Skin epidermis (tissue), 12 donors: ENCODE data around the gene SLC39A3.
A peak's percentile ranks its signal among the peaks of the same experiment; 100 is the strongest.

Experiments
- H3K27ac ChIP-seq, 21 experiments: fragments of 200-600 bp; sonication (generic) in 11 of 21; one replicate each; pipeline ENCODE4 v1.5.0; 2020; ENCODE audit warnings: mild to moderate bottlenecking in 3 of 21, inconsistent platforms in 2 of 21, moderate library complexity in 2 of 21
- H3K4me3 ChIP-seq, 7 experiments: fragments of 200-600 bp; sonication (generic) in 2 of 7; one replicate each; pipeline ENCODE4 v1.5.0; 2020; ENCODE audit warnings: inconsistent platforms in 2 of 7, mild to moderate bottlenecking in 2 of 7, moderate library complexity in 1 of 7

The SLC39A3 gene

DNA sequence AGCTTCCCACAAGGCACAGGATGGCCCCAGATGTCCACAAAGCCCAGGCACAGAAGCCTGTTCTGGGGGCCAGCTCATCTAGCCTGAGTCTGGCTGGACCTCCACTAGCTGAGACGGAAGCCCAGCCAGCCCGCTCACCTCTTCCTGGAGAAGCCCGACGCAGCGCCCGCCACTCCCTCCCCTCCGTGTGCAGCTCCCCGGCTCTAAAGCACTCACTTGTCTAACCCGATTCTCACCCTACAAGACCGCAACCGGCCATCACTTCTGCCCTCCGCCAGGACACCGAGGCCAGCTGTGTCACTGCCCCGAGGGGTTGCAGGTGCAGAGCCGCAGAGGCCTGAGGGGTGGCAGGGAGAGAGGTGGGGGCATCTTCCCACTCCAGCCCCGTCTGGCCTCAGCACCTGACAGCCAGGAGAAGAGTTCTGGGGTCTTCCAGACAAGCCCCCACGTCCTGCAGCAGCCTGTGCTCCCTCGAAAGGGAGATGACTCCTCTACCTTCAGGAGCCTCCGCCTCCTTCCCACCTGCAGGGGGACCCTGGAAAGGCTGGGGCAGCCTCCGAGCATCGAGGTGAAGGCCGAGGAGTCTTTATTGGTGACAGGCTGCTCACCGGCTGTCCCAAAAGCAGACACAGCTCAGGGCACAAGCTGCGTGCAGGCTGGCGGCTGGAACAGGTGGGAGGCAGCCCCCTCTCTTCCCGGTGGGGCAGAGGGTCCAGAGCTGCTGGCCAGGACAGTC, 12.7 kb downstream of the SLC39A3 start:
- H3K27ac ChIP-seq: peak overlapping the region in 1 of 21 experiments; percentile 33
- H3K4me3 ChIP-seq: no peak overlapping the region

DNA sequence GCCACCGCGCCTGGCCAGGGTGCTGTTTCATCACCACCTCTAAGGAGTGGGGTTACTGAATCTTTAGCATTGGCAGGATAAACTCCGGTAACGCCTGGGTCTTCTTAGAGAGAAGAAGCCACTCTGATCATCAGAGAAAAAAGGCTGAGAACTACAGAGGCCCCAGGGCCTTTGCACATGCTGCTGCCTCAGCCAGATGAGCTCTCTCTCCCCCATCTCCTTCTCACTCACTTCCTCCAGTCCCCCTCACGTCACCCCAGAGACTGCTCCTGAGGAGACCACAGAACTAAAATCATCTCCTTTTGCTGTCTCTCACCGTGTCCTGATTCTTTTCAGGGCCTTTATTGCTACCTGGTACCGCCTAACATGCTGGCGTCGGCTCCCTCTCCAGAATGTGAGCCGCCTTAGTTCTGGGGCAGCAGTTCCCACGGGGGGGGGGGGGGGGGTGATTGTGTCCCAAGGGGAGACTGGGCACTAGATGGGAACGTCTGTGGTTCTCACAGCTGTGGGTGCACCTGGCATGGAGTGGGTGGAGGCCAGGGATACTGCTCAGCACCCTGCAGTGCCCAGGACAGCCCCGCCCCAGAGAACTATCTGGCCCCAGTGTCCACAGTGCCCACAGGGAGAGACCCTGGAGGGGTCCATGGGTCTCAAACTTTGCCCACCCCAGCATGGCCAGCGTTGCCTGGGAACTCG, 13.5 kb downstream of the SLC39A3 start:
- Histone ChIP-seq H3K4me3 (no peak overlapping the region), H3K27ac (peak overlapping the region in 1 of 21 experiments; percentile 33)

DNA sequence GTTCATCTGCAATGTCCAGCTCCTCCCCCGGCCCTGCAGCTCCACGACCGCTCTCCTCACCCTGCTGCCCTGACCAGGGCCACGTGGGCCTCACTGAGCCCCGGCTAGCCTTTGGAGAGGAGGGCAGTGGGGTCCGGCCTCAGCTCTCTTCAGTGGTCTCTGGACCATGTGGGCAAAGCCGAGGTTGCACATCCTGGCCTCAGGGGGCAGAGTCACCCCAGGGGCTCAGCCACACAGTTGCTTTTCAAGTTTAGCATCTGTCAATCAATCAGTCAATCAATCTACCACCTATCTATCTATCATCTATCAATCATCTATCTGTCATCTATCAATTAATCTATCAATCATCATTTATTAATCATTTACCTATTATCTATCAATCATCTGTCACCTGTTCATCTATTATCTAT, 15.7 kb downstream of the SLC39A3 start:
- H3K27ac ChIP-seq: no peak overlapping the region
- H3K4me3 ChIP-seq: no peak overlapping the region

DNA sequence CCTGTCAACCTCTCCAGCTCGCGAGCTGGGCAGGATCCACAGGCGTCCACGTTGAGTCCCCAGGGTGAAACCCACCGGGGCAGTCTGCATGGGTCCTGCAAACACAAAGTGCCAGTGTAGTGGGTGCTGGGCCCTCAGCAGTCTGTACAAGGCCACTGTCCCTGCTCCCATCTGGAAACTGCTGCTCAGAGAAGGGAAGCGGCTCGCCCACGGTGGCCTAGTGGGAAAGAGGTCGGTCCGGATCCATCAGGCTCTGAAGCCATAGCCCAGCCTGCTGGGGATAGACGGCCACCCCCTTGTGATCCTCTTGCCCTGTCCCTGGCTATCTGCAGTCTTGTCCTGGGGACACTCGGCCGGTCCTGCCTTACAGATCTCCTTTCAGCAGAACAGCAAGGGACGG, 16.1 kb downstream of the SLC39A3 start:
- Histone ChIP-seq H3K4me3 (no peak overlapping the region), H3K27ac (peak overlapping the region in 1 of 21 experiments; percentile 40)

DNA sequence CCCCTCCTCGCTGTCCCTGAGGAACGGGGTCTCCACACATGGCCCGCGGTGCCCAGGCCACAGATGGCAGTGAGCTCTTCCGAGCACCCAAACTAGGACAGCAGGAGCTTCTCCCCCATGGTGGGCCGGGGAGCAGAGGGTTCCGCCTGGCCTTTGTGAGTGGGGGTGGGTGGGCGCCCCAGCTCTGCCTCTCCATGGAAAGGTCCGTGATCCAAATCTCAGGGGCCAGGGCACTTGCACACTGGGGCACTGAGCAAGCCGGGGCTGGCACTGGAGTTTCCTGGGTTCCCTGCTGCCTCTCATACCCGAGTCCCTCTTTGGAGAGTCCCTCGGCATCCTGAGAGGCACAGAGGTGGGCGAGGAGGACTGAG, 16.5 kb downstream of the SLC39A3 start:
- H3K4me3 ChIP-seq: no peak overlapping the region
- peak overlapping the region in 4 of 21 experiments; percentile 9 to 40 (median 34) for H3K27ac ChIP-seq

DNA sequence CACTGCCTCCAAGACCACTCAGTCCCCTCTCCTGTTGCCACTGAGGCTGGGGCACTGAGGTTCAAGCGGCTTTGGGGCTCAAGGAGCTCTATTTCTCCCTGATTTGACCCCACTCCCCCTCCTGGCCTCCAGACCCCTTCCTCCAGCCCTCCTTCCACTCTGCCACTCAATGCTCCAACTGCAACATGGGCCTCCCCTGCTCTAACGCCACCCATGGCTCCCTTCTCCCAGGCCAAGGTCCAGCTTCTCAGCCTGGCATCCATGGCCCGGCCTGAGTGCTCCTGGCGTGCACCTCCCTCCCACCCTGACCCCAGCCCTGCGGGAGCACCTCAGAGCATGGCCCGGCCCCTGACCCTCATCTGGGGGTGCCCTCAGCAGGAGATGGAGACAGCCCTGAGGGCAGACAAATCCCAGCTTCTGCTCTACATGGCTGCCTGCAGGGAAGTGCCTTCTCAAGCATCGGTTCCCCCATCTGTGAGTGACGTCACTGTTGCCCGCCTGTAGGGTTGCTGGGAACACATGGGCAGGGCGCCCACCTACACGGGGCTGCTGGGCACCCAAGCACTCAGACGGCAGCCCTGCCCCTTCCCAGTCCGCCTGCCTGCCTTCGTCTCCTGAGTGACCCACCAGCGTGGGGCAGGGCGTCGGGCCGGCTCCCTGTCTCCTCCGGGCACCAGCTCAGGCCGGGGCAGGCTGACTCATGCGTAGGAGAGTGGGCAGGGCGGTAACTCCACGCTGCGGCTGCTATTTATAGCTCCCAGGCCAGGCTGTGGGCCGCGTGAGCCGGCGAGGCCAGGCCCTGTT, 17.1 kb downstream of the SLC39A3 start:
- Histone ChIP-seq H3K27ac (peak overlapping the region in 4 of 21 experiments; percentile 9 to 40 (median 34)), H3K4me3 (no peak overlapping the region)

DNA sequence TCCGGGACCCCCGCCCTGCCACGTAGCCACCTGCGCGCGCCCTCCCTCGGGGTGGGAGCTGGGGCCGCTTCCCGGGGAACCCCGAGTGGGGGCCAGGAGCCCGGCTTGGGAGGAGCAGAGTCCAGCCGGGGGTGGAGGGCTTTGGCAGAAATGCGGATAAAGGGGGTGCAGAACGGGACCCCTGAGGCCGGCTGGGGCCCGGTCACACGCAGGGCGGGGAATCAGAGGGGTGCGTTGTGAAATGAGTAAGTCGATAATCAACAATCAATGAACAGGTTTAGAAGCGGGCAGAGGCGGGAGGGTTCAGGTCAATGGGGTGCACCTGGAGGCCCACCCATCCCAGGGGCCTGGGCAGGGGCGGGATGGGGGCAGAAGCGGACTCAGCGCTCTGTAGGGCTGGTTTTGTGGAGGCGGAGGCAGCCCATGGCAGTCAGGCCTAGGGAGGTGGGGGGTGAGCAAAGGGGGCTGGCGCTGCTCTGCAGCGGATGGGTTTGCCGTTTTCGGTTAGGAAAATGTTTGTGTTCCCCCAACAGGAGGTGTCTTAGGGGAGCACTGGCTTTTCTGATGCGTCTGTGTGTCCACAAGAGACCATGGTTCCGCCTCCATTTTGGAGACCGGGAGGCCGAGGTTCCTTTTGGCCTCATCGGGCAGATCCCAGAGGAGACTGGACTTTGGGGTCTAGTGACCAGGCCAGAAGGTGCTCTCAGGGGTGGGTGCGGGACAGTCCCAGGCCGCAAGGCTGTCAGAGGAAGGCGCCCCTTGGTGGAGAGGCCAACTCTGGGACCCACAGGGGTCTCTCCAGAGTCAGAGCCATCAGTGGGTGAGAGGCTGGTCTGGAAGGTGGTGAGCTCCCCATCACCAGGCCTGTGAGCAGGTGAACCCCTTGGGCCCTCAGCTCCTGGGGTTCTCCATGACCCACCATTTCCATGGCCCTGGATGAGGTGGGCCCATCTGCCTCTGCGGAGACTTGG, 18.0 kb downstream of the SLC39A3 start:
- H3K4me3 ChIP-seq: peak overlapping the region in 4 of 7 experiments; percentile 19 to 41 (median 25)
- no peak overlapping the region for H3K27ac ChIP-seq

DNA sequence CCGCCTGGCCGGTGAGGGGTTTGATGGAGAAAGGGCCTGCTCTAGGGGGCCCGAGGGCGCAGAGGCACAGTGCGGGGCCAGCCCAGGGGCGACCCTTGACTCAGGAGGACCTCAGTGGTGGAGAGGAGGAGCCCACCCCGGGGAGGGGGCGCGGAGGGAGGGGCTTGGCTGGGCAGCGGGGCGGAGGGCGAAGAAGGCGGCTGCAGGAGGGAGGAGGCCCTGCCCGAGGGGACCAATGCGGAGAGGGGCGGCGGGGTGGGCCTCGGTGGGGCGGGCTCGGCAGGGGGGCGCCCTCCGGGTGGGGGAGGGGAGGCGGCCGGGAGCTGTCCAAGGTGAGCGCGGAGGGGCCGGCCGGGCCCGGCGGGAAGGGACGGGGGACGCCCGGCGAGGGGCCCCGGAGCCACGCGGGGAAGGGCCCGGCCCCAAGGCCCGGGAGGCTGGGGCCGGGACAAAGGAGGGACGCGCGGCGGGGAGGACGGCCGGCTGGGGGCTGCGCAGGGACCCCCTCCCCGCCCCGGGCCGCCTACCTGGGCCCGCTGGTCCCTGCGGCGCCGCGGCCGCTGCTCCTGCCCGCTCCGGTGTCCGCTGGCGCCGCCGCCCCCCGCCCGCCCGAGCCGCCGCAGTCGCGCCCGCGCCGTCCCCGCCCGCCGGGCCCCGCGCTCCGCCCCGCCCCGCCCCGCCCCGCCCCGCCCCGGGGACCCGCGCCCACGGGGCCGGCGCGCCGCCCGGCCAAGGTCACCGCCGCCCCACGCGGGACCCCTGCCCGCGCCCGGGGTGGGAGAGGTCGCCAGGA, 18.8 kb downstream of the SLC39A3 start, which contains the start of gene DIRAS1:
TSS of gene DIRAS1 (minus strand) at position 596 of the 793 bp plus-strand sequence. CDS start 3,566 bp downstream, outside the sequence.
- Histone ChIP-seq H3K27ac (peak within 1 kb of the TSS in 4 of 21 experiments; percentile 14 to 56 (median 22)), H3K4me3 (peak within 1 kb of the TSS in 6 of 7 experiments; percentile 6 to 41 (median 27))

DNA sequence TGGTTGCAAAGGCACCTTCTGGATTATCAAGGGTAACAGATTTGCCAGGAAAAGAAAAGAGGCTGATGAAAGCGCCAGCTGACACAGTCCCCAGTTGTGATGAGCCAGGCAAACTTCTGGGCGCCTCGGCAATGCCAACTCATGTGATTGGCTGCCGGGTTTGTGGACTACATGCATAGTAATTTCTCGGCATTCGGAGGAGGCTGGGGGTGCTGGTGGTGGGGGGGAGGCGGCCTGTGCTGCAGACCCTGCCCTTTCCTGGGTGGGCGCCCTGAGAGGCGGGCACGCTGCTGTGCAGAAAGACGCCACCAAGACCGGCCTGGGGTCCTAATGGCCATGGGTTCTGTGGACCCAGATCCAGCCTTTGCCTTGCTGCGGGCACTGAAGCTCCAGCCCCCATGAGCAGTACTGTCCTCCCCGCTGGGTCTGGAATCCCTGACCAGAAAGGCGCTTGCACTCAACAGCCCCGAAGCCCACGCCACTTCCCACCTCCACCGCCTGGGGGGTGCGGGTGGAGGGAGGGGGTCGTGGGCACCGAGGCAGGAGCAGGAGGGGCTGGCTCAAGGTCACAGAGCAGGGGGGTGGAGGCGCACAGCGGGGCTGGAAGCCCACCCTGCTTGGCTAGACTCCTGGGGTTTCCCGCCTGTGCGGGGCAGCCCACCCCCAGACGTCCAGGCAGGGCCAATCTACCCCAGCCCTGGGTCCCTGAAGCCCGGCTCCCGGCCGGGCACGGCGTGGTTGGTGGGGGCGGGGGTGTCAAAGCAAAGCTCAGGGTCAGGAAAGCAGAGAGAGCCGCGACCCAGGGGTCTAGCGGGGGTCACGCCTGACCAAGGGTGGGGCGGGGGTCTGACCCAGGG, 19.7 kb downstream of the SLC39A3 start:
- H3K4me3 ChIP-seq: peak overlapping the region in 6 of 7 experiments; percentile 6 to 41 (median 26)
- H3K27ac ChIP-seq: peak overlapping the region in 3 of 21 experiments; percentile 14 to 56 (median 18)

DNA sequence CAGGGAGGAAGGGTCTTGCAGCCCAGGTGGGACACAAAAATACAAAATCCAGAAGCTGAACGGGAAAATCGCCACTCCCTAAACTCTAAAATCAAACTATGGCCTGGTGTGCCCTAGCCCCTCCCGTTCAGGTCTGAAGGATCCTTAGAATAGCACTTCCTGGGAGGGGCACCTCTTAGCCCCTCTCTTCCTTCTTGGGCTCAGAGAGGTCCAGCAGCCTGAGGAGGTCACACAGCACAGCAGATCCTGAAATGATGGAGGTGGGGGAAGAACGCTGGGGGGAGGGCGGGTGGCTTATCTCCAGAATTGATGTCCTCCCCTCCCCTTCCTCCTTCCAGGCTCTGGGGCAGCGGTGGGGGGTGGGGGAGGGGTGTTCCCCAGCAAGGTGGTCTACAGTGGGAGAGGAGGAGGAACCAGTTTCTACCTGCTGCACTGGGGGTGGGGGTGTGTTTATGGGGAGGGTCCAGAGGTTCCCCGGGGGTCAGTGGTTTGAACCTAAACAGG, 20.5 kb downstream of the SLC39A3 start:
- Histone ChIP-seq H3K27ac (no peak overlapping the region), H3K4me3 (no peak overlapping the region)

DNA sequence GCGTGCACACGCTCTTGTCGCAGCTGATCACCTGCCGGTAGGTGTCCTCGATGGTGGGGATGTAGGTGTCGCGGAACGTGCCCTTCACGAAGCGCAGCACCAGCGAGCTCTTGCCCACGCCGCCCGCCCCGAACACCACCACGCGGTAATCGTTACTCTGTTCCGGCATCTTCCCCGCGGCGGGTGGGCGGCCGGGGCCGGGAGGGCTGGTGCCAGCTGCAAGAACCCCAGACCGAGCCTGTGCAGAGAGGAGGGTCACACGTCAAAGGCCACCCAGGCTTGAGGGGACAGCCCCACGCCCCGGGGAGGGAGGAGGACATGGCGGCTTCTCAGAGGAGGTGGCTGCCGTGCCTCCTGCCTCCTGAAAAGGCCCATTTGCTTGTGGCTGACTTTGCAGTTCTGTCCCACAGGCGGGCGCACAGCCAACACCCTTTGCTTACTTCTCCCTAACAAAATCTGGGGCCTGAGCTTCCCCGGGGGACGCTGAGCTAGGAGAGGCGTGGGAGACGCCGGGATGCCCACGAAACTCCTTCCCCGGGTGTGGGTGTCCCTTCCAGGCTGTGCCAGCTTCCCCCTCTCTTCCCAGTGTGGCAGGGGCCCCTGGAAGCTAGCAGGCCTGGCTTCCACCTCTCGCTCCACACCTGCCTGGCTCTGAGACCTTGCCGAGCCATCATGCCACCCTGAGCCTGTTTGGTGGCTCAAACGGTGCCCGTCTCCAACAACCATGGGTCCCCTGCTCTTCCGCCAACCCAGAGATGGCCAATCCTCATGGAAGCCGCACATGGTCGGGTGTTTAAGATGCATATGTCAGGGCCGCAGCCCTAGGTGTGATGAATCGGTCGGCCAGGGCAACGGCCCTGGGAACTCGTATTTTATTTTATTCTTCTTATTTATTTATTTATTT, 21.9 kb downstream of the SLC39A3 start:
- Histone ChIP-seq H3K27ac (no peak overlapping the region), H3K4me3 (no peak overlapping the region)

DNA sequence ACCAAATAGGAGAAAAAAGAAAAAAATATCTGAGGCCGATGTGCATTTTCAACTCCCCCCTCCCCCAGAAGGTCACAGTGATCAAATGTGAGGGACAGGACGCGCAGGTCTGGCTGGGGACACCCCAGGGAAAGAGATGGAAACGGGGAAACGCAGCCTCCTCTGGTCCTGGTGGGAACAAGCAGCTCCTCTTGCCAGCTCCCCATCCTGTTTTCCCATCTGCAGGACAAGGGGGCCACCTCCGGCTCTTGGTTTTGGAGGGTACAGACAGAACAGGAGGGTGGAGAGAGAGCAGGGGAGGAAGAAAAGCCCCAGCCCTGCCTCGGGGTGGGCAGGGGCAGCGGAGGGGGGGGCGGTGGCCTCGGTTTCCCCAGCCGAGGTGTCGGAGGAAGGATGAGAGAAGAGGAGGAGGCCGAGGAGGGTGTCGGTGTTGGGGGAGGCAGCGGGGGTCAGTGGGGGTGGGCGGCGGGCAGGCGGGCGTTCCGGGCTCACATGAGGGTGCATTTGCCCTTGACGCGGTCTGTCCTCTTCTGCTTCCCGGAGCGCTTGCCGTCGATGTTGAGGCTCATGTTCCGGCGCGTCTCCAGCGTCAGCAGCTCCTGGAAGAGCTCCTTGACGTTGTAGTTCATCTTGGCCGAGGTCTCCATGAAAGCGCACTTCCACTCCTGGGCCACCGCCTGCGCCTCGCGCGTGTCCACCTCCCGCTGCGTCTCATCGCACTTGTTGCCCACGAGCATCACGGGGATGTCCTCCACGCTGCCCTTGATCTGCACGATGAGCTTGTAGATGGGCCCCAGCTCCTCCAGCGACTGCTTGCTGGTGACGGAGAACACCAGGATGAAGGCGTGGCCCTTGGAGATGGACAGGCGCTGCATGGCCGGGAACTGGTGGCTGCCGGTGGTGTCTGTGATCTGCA, 22.8 kb downstream of the SLC39A3 start:
- Histone ChIP-seq H3K27ac (no peak overlapping the region), H3K4me3 (no peak overlapping the region)

DNA sequence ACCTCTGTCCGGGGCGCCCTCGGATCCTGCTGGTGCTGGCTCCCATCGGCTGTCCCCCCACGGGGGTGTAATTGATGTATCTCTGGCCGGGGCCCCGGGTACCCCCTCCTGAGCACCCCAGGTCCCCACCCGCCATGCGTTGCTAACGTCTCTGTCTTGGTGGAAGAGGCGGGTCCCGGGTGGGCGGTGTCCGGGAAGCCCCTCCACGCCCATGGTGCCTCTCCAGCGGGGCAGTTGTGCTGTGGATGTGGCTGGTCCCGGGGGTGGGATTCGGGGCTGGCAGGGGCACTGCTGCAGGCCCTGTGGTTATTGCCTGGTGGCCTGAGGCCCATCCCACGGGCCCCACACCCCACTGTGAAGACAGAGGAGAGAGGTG, 23.6 kb downstream of the SLC39A3 start:
- H3K4me3 ChIP-seq: no peak overlapping the region
- no peak overlapping the region for H3K27ac ChIP-seq

DNA sequence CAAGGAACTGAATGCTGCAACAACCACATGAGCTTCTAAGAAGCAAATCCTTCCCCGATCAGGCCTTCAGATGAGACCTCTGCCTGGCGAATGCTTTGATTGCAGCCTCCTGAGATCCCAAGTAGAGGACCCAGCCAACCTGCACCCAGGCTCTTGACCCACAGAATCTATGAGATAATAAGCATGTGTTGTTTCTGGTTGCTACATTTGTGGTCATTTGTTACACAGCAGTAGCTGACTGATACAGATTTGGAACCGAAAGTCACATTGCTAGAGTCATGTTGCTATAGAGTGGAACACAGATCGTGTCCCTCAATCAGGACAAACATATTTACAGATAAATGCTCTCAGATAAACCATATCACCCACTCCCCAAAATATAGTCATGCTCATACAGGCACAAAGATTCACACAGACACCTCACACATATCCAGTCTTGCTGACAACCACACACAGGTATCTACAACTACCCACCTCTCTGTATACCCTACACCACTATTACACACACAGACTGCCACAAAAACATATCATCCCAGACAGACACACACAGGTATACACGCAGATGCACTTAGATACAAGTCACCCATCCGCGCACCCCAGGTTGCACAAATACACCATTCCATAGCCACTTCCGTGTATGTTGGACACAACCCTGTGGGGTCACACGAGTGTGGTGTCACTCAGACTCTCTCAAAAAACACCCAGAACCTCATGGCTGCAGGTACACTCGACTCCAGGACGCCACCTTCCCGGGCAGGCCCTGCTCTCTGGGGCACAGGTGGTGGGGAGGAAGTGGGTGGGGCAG, 24.1 kb downstream of the SLC39A3 start:
- Histone ChIP-seq H3K27ac (no peak overlapping the region), H3K4me3 (no peak overlapping the region)
